GM12865 (cell line): ENCODE measurements around the gene RSPH3.
"Not testable (repeated sequence)": the region's sequence is repeated elsewhere in the genome, so short reads cannot be mapped to it uniquely, and the experiment has no call there.

Source experiments
- DNase-seq: peaks from one replicate; pipeline ENCODE4 v3.0.0; 2010; ENCODE audit warnings: low read depth
- H3K4me3 ChIP-seq: 2 replicates; pipeline ENCODE4 v1.5.1; 2011; ENCODE audit warnings: mild to moderate bottlenecking, low read depth, low read length, control low read depth
- TF ChIP-seq, protein P1 (sequence below): IDR thresholded peaks from 2 replicates; pipeline ENCODE4 v1.5.1; 2011; ENCODE audit warnings: low read length, control low read depth, low read depth, inconsistent platforms; ENCODE audit not compliant: insufficient read depth; ENCODE audit errors: missing control alignments

RSPH3 gene

GRCh38 chr6:159036673-159037072 is 36.7 kb upstream of the RSPH3 start:
- no peak overlapping the region for H3K4me3 ChIP-seq
- DNase-seq: no peak
- TF ChIP-seq, protein P1, sequence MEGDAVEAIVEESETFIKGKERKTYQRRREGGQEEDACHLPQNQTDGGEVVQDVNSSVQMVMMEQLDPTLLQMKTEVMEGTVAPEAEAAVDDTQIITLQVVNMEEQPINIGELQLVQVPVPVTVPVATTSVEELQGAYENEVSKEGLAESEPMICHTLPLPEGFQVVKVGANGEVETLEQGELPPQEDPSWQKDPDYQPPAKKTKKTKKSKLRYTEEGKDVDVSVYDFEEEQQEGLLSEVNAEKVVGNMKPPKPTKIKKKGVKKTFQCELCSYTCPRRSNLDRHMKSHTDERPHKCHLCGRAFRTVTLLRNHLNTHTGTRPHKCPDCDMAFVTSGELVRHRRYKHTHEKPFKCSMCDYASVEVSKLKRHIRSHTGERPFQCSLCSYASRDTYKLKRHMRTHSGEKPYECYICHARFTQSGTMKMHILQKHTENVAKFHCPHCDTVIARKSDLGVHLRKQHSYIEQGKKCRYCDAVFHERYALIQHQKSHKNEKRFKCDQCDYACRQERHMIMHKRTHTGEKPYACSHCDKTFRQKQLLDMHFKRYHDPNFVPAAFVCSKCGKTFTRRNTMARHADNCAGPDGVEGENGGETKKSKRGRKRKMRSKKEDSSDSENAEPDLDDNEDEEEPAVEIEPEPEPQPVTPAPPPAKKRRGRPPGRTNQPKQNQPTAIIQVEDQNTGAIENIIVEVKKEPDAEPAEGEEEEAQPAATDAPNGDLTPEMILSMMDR: no peak

GRCh38 chr6:159035891-159036290 is 35.9 kb upstream of the RSPH3 start:
- no peak for DNase-seq
- TF ChIP-seq, protein P1: no peak
- H3K4me3 ChIP-seq: no peak overlapping the region

DNA sequence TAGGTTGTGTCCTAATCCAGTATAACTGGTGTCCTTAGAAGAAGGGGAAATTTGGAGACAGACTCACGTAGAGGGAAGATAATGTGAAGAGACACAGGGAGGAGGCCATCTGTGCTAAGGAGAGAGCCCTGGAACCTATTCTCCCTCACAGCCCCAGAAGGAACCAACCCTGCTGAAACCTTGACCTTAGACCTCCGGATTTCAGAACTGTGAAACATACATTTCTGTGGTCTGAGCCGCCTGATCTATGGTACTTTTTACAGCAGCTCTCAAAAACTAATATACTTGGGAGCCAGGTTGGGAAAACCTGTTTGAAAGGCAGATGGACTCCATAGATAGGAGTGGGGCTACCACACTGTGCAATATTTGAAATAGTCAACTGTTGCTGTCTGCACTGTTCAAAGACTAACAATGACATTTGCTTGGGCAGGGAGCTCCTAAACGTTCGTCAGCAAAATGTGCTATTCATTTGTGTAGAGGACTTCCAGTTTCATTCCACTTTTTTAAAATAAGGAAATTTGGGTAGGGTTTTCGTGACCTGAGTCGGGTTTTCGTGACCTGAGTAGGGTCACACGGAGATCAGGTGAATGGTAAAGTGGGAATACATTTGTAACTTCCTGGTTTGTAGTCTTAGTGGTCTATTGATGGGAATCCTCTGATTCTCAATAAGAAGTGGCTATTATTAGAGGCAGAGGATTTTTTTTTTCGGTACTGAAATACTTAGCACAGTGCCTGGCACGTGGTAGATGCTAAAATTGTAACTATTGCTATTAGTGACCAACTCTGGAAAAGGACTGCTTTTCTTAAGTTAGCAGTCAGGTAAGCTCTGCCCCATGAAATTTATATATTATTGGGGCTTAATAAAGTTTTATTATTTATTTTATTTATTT is 33.4 kb upstream of the RSPH3 start:
- DNase-seq: no peak
- no peak overlapping the region for H3K4me3 ChIP-seq
- TF ChIP-seq, protein P1: no peak

DNA sequence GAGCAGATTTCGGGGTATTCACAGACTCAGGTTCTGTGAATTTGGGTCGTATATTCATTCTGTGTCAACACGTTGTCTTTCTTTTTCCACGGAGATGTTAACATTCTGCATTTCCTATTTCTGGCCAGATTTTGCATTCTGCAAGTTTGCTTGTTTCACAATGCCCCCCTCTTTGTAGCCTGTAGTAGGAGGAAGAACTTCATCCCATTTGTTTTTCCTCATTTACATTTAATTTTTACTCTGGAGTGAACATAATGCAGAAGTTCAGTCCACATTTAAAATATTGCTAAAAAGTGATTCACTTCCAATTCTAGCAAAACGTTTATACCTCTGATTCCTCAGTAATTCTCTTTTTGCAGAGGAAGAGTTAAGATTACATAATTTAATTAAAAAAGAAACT is 31.8 kb upstream of the RSPH3 start:
- TF ChIP-seq, protein P1: no peak
- DNase-seq: no peak
- H3K4me3 ChIP-seq: no peak overlapping the region

DNA sequence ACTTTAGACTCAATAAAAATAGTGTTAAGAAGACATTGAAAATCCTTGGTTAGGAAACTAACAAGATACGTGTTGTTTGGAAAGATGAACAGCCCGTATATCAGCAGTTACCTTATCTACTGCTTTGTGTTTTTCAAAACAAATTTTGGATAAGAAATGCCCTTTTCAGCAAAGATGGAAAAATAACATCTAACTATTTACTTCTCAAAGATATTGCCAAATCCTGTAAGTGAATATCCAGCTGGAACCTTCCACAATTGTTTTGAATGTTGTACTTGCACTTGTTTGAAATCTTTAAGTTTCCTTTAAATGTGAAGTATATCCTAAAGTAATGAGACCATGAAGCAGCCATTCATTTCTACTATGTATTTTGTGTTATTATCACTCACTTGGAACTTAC is 30.2 kb upstream of the RSPH3 start:
- TF ChIP-seq, protein P1: no peak
- no peak for DNase-seq
- no peak overlapping the region for H3K4me3 ChIP-seq

DNA sequence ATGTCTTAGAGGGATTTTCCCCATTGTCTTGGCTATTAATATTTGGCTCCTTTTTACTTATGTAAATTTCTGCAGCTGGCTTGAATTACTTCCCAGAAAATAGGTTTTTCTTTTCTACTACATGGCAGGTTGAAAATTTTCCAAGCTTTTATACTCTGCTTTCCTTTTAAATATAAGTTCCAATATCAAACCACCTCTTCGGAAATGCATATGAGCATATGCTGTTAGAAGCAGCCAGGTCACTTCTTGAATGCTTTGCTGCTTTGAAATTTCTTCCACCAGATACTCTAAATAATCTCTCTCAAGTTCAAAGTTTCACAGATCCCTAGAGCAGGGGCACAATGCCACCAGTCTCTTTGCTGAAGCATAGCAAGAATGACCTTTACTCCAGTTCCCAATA is 25.2 kb upstream of the RSPH3 start:
- not testable (repeated sequence) for H3K4me3 ChIP-seq, DNase-seq

DNA sequence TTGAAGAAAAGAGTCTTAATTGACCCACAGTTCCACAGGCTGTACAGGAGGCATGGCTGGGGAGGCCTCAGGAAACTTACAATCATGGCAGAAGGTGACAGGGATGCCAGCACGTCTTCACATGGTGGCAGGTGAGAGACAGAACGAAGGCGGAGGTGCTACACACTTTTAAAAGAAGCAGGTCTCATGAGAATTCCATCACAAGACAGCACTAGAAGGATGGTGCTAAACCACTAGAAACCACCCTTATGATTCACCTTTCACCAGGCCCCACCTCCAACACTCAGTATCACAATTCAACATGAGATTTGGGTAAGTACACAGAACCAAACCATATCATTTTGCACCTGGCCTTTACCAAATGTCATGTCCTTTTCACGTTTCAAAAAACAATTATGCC is 23.9 kb upstream of the RSPH3 start:
- TF ChIP-seq, protein P1: no peak
- no peak for DNase-seq
- H3K4me3 ChIP-seq: no peak overlapping the region
